ENCODE results near the gene RMI1. TPM values are rescaled to one million over a fixed set of nuclear protein-coding genes. Genes with fewer than 3 reads are reported as not detected.
A peak's percentile ranks its signal among the peaks of the same experiment; 100 is the strongest.

Gene RMI1
- total and polyA plus RNA-seq, 8 donors = 5.9 to 18.4 (median 14.5) TPM

GRCh38 chr9:83933790-83934189 is 46.8 kb upstream of the RMI1 start:
- TF ChIP-seq CTCF (IDR thresholded peaks at IDR 0.05) = no peak
- peak overlapping the region; percentile 44 to 66 for H3K27ac ChIP-seq
- no peaks in the 10 kb centered on the region for H3K9me3 ChIP-seq
- ATAC-seq (peak; percentile 82), DNase-seq (peak in 2 of 4 donors; percentile 56 to 61)
- no peaks in the 10 kb centered on the region for H3K27me3 ChIP-seq
- peaks cover 0 to 2% of the 10 kb centered on the region in 2 donors for H3K36me3 ChIP-seq
- intact Hi-C loops (cut with DNase I) = no loop called here
- H3K4me1 ChIP-seq = peaks cover 9 to 42% of the 10 kb centered on the region in 2 donors
- H3K4me3 ChIP-seq = no peak overlapping the region

GRCh38 chr9:83934569-83935275 is 45.9 kb upstream of the RMI1 start:
- no peak for DNase-seq
- H3K27ac ChIP-seq = peak overlapping the region in 1 of 2 donors; percentile 66
- intact Hi-C loops (cut with DNase I) = loop anchor here in 1 of 2 donors (5.0 kb wide), 1 partner anchor 328 kb away; no protein-coding TSS in a partner anchor

GRCh38 chr9:83935276-83935935 is 45.2 kb upstream of the RMI1 start:
- Histone ChIP-seq H3K36me3 (peaks cover 0 to 19% of the 10 kb centered on the region in 2 donors), H3K4me1 (peaks cover 9 to 42% of the 10 kb centered on the region in 2 donors), H3K27me3 (no peaks in the 10 kb centered on the region), H3K9me3 (no peaks in the 10 kb centered on the region), H3K27ac (peak overlapping the region in 1 of 2 donors; percentile 66), H3K4me3 (no peak overlapping the region)
- intact Hi-C loops (cut with DNase I) = loop anchor here in 1 of 2 donors (5.0 kb wide), 1 partner anchor 327 kb away; no protein-coding TSS in a partner anchor
- peak in 1 of 4 donors; percentile 19 for DNase-seq
- ATAC-seq = peak; percentile 21
- TF ChIP-seq CTCF (IDR thresholded peaks at IDR 0.05) = no peak

More at GRCh38 chr9:83934569-83935275, 45.9 kb upstream of the RMI1 start:
- peaks cover 0 to 12% of the 10 kb centered on the region in 2 donors for H3K36me3 ChIP-seq
- TF ChIP-seq CTCF (IDR thresholded peaks at IDR 0.05) = no peak
- H3K4me3 ChIP-seq = no peak overlapping the region
- H3K9me3 ChIP-seq = no peaks in the 10 kb centered on the region
- H3K4me1 ChIP-seq = peaks cover 9 to 42% of the 10 kb centered on the region in 2 donors
- peak; percentile 64 for ATAC-seq
- no peaks in the 10 kb centered on the region for H3K27me3 ChIP-seq

- H3K27me3 ChIP-seq = no peaks in the 10 kb centered on the region
- no peak for ATAC-seq
- no peak overlapping the region for H3K27ac ChIP-seq
- H3K36me3 ChIP-seq = peaks cover 0 to 30% of the 10 kb centered on the region in 2 donors
- H3K4me1 ChIP-seq = peaks cover 9 to 42% of the 10 kb centered on the region in 2 donors
- no peak for TF ChIP-seq CTCF (IDR thresholded peaks at IDR 0.05)
- H3K9me3 ChIP-seq = no peaks in the 10 kb centered on the region
- DNase-seq = no peak
- intact Hi-C loops (cut with DNase I) = loop anchor here in 1 of 2 donors (5.0 kb wide), 1 partner anchor 326 kb away; no protein-coding TSS in a partner anchor
- H3K4me3 ChIP-seq = no peak overlapping the region
Observed at GRCh38 chr9:83936523-83936922, 44.1 kb upstream of the RMI1 start.
